NCI-H1436 treated with DMSO at 0.1 percent for 48 hours (cell line): ENCODE measurements around the gene PRPS2.

Experiments
- DNase-seq: peaks from one replicate; lab custom pipeline; 2025; lab: John Stamatoyannopoulos, UW

Gene PRPS2

DNA sequence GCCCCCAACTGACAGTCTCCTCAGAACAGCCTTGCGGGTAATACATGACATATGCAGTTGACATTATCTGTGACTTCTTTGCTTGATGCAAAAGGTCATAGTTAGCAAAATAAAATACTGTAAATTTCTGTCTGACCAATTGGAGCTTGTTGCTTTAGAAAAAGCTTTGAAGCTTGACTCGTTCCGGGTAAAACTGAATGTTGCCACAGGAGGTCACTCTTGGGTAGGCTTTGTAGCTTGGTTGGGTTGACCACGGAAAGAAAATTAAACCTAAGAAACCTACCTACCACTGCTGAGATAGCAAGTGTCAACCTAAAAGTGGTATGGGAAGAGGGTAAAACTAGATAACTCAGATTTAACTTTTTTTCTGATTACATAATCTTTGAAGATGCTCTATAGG, 23.2 kb downstream of the PRPS2 start:
- no peak for DNase-seq

DNA sequence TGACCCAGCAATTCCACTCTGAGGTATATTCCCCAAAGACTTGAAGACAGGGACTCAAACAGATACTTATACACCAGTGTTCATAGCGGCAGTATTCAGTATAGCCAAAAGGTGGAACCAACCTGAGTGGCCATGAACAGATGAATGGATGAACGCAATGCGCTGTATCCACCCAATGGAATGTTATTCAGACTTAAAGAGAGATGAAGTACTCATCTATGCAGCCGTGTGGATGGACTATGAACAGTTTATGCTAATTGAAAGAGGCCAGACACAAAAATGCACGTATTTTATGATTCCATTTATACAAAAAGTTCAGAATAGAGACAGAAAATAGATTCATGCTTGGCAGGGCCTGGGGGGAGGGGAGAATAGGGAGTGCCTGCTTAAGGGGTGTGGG, 26.3 kb downstream of the PRPS2 start:
- DNase-seq, result no peak

DNA sequence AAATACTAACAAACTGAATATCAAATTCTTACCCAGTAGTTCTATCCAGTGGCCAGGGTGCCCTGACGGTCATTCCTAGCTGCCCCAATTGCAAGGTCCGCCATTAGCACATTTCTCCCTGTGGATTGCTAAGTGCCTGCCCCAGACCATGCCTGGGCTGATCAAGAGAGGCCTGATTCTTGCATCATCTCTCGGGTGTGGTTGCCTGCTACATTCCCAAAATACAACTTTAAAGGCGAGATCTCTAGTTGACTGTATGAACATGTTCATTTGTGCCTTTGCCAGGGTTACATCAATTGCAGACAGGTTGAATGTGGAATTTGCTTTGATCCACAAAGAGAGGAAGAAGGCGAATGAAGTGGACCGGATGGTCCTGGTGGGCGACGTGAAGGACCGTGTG, 28.0 kb downstream of the PRPS2 start:
- no peak for DNase-seq

DNA sequence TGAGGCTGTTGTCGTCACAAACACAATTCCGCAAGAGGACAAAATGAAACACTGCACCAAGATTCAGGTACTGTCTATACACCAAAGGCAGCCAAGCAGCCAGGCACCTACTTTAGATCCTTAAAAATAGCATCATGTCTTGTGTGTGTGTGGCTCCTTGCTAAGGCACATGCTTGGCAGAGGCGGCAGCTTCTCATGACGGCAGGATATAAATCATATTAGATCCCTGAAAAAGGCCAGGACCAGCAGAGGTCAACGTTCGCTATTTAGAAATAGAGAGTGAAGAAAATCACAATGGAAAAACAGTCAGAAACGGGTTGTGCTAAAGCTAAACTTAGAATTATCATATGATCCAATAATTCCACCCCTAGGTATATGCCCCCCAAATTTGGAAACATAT, 29.5 kb downstream of the PRPS2 start:
- no peak for DNase-seq

DNA sequence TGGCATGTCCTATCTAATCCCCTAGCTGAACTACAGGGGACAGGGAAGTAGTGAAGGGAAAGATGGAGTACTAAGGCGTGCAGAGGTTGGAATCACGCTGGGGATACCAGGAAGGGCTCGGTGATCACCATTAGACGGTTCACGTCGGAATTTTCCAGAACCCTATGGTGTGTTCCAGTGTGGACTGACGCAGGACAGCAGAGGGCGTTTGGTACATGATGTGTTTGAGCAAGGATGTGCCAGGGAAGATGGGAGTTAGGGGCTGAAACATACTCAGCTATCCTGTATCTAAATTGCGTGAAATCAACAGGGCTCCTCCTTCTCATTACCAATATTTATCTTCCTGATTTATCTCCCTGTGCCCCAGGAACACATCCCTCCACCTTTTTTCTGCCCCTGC, 33.7 kb downstream of the PRPS2 start:
- no peak for DNase-seq

GRCh38 chrX:12825801-12826200, 34.6 kb downstream of the PRPS2 start:
- no peak for DNase-seq

- DNase-seq, result no peak
Observed at GRCh38 chrX:12843061-12843667, 52.0 kb downstream of the PRPS2 start.

GRCh38 chrX:12843668-12844279, 52.6 kb downstream of the PRPS2 start:
- DNase-seq, result no peak

DNA sequence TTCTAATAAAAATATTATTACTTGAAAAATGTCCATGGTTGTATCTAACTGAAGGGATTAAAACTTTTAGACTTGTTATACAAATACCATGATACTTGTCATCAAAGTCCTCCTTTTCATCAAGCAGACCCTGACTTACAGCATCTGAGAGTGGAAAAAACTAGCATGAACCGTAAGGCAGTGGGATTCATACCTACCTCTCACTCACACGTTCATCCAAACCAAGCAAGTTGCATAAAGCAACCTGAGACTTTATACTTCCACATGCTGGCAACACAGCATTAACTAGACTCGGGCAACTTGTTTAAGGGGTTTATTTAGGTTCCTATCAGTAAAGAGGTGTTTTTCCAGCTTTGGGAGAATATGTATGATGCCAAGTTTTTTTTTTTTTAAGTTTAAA, 53.1 kb downstream of the PRPS2 start:
- DNase-seq, result no peak

GRCh38 chrX:12865359-12865758, 74.1 kb downstream of the PRPS2 start:
- DNase-seq, result no peak

DNA sequence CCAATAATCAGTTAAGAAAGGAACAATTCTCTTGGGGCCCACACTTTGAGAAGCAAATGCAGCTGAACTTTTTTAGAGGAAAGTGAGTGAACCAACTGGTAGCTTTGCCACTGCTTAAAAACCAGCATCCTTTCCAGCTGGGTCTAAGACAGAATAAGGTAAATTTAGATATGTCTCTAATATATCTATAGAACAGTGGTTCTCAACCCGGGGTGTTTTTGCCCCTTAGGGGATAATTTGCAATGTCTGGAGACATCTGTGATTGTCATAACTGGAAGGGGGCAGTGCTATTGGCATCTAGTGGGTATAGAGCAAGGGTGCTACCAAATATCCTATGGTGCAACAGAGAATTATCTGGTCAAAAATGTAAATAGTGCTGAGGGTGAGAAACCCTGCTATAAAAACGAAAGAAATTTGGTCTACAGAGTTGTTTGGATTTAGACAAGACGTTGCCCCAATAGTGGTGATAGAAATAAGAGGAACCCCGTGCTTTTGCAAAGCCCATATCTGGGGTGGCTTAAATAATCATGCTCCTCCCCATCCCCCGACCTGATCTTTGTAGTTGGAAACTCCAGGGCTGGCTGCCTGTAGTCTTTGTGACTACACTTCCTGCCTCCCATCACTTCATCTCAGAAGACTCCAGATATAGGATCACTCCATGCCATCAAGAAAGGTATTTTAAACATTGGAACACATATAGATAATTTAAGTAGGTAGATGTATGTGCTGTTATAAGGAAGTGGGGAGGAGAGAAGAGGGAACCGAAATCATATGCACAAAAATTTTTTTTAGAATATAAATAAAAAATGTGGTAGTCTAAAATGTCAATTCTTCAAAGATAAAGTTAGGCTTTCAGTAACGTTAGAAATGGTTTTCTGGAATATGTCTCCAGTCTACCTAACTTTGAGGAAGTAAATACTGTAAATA, 75.5 kb downstream of the PRPS2 start, which contains the start of gene TLR7:
TLR7 (plus strand) TSS at position 622 of the 927 bp plus-strand sequence. CDS start 507 bp downstream, outside the sequence.
- DNase-seq, result no peak

GRCh38 chrX:12867685-12868084, 76.5 kb downstream of the PRPS2 start:
- no peak for DNase-seq

- no peak for DNase-seq
Observed at GRCh38 chrX:12868747-12869146, 77.5 kb downstream of the PRPS2 start.

GRCh38 chrX:12871257-12871656, 80.0 kb downstream of the PRPS2 start:
- no peak for DNase-seq

DNA sequence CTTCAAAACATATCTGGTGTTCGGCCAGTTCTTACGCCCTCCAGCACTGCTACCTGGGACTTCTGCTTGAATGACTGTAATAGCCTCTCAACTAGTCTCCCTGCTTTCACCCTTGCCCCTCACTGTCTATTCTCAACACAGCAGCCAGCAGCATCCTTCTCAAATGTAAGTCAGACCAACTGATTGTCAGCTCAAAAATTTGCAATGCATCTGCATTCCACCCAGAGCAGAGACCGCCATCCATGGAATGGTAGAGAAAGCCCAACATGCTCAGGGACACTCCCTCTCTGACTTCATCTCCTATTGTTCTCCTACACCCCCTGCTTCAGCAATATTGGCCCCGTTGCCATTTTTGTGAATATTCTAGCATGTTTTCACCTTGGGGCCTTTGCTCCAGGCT, 81.5 kb downstream of the PRPS2 start:
- no peak for DNase-seq
